AG08395 (cell line): Measurements from ENCODE around the gene CCDC30.
A peak's percentile ranks its signal among the peaks of the same experiment; 100 is the strongest.

ENCODE experiments used
- DNase-seq: peaks from one replicate; pipeline ENCODE4 v3.0.0; 2012; ENCODE audit warnings: mixed read lengths, low spot score

The CCDC30 gene

DNA sequence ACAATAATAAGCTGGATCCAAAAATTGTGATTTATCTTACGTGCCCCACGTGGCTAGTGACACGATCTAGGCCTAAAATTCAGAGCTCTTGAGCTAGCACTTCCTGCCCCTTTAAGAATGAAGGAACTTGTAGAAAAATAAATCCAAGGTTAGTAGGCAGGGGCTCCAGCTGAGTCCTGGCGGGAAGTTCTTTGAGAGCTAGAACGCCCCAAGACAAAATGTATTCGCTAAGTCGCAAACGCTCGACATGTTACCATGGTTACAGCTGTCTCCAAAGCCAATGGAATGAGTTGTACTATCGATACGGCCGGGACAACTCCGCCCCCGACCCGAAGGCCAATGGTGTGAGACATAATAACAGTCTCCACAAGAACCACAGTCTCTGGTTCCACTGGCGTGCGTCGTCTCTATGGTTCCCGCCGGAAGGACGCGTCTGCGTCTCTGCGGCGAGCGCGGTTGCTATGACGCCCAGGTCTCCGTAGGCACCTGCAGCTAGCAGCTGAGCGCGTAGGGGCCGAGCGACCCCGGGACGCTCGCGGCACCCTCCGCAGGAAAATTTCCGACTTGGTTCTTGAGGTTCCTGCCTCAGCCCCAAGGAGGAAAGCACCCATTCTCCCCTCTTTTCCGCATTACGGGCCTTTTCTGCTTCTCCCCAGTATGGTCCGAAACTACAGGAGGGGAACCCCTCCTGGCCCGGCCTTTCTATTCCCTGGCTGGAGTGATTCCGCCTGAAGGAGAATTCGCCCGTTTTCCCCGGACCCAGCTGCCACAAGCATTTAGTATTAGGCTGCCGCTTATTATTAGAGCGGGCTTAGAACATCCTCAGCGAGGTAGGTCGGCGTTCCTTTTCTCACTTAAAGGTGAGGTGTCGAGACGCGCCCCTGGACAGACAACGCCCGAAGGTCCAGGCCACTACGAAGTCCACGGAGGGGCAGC is at the start of gene CCDC30:
Gene CCDC30 (plus strand): TSS at position 459 of the 936 bp plus-strand sequence. CDS start 17,266 bp downstream, outside the sequence.
- DNase-seq: peak; percentile 99

DNA sequence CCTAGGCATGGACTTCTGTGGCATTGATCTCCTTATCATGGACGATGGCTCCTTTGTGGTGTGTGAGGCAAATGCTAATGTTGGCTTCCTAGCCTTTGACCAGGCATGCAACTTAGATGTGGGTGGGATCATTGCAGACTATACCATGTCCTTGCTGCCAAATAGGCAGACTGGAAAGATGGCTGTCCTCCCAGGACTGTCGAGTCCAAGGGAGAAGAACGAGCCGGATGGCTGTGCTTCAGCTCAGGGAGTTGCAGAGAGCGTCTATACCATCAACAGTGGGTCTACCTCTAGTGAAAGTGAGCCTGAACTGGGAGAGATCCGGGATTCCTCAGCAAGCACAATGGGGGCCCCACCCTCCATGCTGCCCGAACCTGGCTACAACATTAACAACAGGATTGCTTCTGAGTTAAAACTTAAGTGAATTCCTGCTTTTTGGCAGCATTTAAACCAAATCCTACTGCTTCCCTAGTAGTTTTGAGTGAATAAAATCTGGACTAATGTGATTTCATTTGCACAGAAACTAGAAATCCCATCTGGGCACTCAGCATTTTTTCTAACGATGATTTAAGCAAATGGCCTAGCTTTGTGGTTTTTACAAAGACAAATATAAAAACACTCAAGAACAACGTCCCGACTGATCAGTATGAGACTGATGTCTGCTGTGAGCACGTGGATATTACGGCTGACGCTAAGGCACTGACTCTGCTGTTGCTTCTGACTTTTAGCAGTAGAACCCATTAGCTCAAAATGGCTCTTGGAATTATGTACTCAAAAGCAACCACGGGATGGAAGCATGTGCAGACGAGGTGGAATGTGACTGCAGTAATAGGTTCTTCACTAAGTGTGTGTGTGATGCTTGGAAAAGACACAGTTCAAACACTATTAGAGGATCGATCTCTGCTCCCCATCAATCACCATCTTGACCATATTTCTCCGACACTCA is 48.3 kb upstream of the CCDC30 start:
- DNase-seq: no peak

DNA sequence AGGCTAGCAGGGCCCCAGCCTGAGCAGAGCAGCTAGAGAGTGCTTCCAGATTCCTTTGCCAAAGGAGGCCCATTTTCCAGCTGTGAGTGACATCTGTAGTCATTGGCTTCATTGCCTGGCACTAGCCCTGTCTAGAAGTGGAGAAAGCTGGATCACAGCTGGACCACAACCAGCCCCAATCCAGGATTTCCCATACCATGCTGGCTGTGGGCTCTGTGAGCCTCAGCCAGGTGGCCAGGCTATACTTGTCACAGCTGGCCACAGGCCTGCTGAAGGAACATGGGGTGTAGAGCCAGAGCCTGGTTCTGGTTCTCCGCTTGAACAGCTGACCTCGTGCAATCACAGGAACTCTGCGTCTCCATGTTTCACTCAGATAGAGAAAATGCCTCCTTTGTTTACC is 45.9 kb upstream of the CCDC30 start:
- DNase-seq: no peak

DNA sequence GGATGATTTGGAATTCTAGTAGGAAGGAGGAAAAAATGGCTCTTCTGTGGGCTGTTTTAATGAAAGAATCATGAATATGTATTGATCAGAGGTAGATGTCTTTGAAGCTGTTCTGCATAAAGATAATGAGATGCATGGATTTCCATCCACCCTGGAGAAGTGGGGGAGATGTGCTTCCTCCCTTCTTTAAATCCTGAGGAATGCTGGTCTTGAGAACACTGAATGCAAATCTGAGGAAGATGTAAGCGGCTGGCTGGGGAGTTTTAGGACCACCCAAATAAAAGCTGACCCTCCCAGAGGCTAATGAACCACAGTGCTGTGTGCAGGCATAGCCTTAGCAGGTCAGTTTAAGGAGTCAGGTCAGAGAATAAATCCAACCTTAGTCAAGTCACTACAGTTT is 44.6 kb upstream of the CCDC30 start:
- no peak for DNase-seq

DNA sequence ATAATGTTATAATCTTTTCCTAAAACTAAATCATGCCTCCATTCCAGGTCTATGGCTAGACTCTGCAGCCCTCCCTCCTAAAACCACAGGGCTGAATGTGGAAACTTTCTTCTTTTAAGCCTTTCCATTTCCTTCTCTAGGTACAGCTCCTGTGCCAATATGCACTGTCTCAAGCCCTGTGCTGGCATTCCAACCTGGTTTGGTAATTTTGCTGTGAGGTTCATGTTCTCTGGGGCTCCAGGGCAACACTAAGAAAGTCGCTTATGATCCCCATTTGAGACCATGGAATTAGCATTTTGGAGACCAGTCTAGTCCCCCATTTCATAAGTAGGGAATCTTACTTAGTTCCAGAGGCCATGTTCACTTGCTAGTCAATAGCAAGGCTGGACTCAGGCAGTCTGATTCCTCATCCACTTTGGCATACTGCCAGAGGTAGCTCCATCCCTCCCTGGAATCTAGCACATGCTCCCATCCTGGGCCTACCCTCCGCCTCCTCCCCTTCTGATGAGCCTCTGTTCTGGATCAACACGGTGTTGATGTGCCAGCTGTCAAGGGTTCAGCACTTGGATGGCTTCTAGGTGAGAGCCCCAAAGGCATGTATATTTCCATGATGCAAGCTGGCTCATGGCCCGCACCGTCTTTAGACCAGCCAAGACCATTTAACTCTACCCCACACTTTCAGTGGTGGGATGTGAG is 43.8 kb upstream of the CCDC30 start:
- no peak for DNase-seq

DNA sequence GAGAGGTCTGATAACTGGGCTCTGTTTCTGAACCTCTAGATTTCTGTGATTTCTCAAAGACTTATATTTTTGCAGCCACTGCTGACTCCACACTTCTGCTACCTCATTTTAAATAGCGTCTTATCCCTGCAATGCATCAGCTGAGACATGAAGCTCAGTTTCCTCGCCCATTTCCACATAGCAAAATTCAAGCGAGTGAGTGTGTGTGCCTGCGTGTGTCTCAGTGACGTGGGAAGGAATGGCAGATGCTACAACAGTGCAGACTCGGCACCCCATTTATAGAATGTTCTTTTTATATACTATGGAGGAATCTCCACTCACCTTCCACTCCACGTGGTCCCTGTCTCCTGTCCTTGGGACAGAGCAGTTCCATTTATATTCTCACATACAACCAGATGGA is 43.0 kb upstream of the CCDC30 start:
- DNase-seq: no peak

DNA sequence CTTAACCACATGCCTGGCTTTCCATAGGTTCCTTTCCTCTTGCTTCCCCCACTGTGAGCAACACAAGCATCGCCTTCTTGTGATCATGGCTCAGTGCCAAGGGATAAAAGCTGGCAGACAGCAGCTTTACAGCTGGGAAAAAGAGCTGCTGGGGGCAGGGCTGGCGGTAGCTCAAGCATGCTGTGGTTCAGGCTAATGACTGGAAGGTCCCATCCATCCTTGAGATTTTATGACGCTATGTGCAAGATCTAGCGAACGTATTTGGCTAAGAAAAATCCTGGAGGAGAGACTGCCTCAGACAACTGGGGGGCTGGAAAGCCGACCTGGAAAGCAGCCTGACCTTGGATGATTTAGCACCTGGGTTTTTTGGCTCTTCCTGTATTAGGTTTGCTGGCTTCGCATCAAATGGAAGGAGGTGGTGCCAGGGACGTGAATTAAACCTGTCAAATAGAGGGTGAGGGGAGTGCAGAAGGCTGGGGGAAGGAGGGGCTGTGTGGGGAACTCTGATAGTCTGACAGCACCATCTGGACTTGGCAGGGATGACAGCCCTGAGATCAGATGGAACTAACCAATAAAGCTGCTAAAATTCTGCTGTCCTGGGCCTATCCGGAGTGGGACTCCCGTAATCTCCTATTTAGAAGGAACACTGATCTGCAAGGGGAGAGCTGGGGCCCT is 42.0 kb upstream of the CCDC30 start:
- peak; percentile 77 for DNase-seq

DNA sequence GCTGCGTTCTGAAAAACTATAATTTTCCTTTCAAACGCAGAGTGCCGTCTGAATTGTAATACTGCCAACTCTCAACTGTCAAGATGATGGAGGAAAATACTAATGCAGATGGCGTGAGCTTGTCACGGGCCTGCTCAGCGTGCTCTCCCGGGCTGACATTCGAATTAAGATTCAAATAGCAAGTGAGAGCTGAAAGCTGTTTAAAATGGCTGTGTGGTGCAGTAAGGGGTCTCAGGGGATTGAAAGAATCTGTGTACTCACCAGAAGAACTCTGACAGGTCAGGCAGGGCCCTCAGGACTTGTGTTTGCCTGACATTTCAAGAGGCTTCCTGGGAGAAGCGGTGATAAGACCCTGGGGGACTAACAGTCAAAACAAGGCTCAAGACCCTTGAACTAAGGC is 40.3 kb upstream of the CCDC30 start:
- no peak for DNase-seq

DNA sequence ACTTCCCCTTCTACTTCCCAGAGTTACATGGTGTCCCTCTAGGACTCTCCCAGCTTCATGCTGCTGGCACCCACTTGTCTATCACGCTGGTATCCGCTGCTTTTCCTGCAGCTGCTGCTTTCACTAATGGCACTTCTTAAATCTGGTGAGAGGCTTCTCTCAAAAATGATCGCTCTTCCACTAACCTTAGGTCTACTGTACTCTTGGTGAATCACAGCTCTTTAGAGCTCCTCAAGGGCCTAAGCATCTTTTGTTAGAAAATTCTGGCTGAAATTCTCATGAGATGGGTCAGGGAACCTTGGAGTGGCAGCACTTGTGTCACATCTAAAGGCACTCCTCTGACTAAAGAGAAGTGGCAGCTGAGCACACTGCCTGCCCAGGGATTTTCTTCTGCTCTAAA is 39.4 kb upstream of the CCDC30 start:
- DNase-seq: no peak

DNA sequence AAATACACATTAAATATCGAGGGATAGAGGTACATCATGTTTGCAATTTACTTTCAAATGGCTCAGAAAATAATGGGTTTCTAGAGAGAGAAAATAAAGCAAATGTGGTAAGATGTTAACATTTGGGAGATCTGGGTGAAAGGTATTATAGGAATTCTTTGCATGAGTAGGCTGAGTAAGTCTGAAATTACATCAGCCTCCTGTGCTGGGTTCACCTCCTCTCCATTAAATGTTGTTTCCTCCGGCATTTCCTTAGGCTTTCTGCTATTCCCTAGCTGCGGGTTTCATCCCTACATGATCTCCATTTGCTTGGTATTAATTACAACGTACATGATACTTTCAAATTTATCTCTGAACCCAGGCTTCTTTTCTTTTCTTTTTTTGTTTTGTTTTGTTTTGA is 38.9 kb upstream of the CCDC30 start:
- no peak for DNase-seq

DNA sequence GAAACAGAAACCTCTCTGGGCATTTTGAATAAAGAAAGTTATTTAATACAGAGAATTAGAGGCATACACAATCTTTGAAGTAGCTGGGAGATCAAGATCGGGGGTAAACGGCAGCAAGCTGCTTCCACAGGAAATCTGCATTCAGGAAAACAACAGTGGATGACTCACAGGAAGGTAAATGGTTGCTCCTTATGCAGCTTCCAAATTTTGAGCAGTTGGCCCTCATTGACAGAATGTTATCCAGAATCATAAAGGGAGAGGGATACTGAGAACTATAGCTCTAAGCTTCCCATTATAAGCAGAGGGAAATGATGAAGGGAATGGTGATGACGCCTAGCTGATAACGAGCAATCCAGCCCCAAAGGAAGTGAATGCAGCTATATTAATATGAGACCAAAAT is 35.8 kb upstream of the CCDC30 start:
- no peak for DNase-seq

DNA sequence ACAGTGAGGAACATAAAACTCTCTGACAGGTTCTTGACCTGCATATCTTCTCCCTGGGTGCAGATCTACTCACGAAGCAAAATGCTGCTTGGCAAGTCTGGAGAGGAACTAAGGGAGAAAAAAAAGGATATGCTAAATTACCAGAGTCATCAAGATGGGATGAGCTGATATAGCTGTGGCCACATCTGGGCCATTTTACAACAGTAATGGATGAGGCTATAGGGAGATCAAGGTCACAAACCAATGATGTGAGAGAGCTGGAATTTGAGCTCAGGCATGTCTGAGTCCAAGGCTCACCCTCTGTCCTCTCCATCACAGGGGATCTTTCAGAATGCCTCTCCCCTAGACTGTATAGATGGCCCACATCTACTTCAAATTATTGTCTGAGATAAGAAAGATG is 33.5 kb upstream of the CCDC30 start:
- DNase-seq: peak; percentile 17

DNA sequence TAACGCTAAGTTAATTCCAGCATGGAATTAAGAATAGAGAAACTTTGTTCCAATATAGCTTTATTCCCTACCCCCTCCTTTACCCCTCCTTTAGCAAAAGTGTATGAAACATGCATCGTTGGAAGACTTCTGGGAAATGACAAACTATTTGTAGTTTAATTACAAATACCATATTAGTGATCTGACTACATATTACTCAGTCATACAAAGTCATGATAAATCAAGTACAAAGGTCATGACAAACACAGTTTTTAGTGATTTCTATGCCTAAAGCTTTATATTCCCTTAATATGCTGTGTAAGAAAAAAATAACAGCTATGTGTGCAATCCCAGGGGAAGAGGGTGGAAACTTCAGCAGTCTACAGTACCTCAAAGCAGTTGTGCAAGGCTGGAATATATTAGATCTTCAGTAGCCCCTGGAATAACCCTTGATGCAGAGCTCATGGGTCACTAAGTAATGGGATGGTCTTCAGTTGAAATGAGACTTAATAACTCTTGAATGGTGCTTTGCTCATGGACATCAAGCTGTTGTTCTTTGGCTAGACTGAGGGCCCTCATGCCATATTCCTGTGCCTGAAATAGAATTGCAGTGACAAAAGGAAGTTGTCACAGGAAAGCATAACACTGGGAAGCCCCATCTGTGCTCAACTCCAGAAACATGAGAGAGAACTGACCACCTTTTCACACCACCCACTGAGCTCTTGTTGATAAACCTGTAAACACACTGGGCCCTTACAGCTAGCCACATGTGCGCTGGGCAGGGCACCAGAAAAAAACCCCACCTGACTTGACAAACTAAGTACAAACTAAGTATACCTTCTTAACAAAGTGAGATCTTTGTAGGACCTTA is 32.6 kb upstream of the CCDC30 start:
- DNase-seq: no peak

DNA sequence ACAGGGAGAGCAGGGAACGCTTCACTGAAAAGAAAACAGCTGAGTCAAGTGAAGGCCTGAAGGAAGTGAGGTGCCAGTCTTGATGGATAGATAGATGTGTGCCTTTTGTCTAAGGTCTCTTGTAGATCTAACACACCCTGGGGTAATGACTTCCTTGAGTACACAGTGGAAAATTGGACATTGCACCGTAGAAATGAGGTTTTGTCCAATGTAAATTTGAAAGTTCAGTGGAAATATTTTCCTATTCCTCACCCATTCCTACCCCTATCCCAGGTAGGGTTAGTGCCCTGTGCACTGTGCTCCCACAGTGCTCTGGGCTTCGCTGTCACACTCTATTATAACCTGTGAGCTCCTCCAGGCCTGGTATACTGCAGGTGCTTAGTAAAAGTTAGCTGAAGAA is 31.6 kb upstream of the CCDC30 start:
- no peak for DNase-seq

DNA sequence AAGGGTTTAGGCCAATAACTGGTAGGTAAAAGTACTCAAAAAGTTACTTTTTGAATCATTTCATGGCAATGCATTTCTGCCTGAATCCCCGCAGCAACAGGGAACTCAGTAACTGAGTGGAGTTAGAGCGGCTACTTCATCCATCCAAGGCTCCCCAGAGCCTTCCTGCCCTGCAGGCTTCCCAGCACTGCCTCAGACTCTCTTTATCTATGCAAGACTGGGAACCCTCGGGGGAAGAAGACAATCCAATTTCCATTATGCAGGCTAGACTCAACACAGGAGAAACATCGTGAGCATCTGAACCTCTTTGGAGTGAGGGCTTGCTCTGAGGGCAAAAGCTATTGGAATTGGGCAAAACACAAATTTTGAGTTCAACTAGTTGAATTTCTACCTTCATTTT is 30.4 kb upstream of the CCDC30 start:
- DNase-seq: no peak

DNA sequence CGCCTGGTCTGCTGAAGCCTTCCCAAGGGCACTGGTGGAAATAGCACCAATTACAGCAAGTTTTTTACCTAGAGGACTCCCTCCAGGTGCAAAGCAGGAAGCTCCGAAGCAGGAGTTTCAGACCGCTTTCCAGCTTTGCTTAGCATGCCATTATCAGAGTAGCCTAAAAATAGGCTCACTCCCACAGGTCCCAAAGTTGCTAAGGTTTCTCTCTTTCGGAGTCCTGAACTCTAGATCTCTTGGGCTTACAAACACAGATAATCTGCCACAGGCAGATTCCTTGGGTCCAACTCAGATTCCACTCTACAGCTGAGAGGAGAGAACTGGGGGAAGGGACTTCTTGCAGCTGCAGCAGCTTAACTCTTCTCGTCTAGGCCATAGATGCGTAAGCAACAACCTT is 29.7 kb upstream of the CCDC30 start:
- no peak for DNase-seq

DNA sequence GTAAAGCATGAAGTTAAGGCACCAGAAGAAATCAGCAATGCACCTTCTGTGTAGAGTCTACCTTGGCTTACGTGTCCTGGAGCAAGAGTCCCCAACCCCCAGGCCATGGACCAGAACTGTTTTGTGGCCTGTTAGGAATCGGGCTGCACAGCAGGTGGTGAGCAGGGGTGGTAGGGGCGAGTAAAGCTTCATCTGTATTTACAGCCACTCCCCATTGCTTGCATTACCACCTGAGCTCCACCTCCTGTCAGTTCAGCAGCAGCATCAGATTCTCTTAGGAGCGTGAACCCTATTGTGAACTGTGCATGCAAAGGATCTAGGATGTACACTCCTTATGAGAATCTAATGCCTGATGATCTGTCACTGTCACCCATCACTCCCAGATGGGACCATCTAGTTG is 28.7 kb upstream of the CCDC30 start:
- DNase-seq: no peak

DNA sequence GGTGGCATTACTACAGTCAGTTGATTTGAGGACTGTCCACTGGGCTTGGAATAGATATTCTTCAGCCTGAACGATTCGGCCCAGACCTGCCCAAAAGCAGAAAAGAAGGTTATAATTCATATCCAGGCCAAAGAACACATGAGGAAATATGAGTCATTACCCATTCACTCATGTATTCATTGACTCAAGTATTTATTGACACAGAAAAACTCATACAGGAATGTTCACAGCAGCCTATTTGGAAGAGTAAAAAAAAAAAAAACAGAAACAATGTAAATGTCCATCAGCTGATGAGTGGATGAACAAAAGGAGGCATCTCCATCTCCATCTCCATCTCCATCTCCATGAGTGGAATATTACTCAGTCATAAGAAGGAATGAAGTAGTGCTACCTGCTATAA is 23.1 kb upstream of the CCDC30 start:
- DNase-seq: peak; percentile 16

DNA sequence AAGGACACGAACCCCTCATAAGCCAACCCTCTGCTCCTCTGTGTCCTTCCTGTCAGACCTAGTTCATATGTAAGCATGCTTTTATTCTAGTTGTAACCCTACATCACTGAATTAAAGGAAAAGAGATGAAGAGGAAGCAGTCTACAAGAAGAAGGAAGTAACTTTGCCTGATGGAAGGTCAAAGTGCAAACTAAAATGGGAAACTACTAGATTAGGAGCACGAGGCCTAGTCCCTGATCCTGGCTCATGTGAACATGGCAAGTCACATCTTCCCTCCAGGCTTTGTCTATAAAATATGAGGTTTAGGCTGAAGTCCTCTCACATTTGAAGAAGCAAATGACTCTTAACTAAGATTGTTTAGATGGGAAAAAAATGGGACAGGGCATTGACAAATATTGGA is 20.4 kb upstream of the CCDC30 start:
- no peak for DNase-seq

DNA sequence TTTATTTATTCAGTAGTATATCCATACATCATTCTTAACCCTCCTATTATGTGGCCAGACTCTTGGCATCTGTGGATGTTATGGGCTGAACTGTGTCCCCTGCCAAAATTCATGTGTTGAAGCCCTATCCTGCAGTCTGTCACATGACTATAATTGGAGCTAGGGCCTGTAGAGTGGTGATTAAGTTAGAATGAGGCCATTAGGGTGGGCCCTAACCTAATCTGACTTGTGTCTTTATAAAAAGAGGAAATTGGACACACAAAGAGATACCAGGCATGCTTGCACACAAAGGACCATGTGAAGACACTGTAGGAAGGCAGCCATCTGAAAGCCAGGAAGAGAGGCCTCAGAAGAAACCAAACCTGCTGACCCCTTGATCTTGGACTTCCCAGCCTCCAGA is 13.8 kb upstream of the CCDC30 start:
- no peak for DNase-seq

DNA sequence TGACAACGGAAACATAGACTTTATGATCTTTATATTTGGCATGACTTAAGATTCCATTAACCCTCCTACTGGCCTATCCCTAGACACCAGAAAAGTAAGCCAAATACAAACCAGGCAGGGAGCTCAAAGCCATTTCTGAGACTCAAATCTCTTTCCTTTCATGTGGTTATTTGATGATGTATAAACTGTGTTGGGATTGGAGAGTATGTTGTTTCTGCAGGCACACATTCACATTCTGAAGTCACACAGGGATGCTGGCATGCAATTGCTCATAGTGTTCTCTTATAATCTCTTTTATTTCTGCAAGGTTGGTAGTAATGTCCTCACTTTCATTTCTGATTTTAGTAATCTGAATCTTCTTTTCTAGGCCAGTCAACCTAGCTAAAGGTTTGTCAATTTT is 13.0 kb upstream of the CCDC30 start:
- no peak for DNase-seq
